SK-N-SH treated with all-trans-retinoic acid at 6 μM for 48 hours (cell line): ENCODE data around the gene TNS3.

ENCODE experiments used
- ATAC-seq: fragments of 200-7000 bp; cut with Tn5 transposase; 3 replicates; pipeline ENCODE4 v1.9.1; 2020; ENCODE audit warnings: mild to moderate bottlenecking, moderate library complexity
- BACH2 ChIP-seq: fragments of 250-450 bp; sonication (Bioruptor Pico); IDR thresholded peaks from 2 replicates; pipeline ENCODE4 v1.9.0; 2021; ENCODE audit warnings: mild to moderate bottlenecking, borderline replicate concordance
- CREB5 ChIP-seq: fragments of 250-450 bp; sonication (Bioruptor Pico); IDR thresholded peaks from 2 replicates; pipeline ENCODE4 v1.5.1; 2020; ENCODE audit warnings: low read depth, mild to moderate bottlenecking, moderate library complexity
- CSDC2 ChIP-seq: fragments of 250-450 bp; sonication (Bioruptor Pico); IDR thresholded peaks from 2 replicates; pipeline ENCODE4 v1.5.0; 2020; ENCODE audit warnings: mild to moderate bottlenecking, moderate library complexity
- ESRRG ChIP-seq: fragments of 250-450 bp; sonication (Bioruptor Pico); IDR thresholded peaks from 2 replicates; pipeline ENCODE4 v1.6.1; 2021; ENCODE audit warnings: mild to moderate bottlenecking
- GLIS3 ChIP-seq: fragments of 250-450 bp; sonication (Bioruptor Pico); IDR thresholded peaks from 2 replicates; pipeline ENCODE4 v1.5.0; 2020; ENCODE audit warnings: mild to moderate bottlenecking, moderate library complexity
- ISL1 ChIP-seq: fragments of 250-450 bp; sonication (Bioruptor Pico); IDR thresholded peaks from 2 replicates; pipeline ENCODE4 v2.1.2; 2022; ENCODE audit warnings: mild to moderate bottlenecking, moderate library complexity
- OSR1 ChIP-seq: fragments of 250-450 bp; sonication (Bioruptor Pico); IDR thresholded peaks from 2 replicates; pipeline ENCODE4 v1.8.0; 2022; ENCODE audit warnings: moderate library complexity, mild to moderate bottlenecking, inconsistent platforms
- PATZ1 ChIP-seq: fragments of 250-450 bp; sonication (Bioruptor Pico); IDR thresholded peaks from 2 replicates; pipeline ENCODE4 v1.8.0; 2020; ENCODE audit warnings: mild to moderate bottlenecking, moderate library complexity, borderline replicate concordance
- POU6F1 ChIP-seq: fragments of 250-450 bp; sonication (Bioruptor Pico); IDR thresholded peaks from 2 replicates; pipeline ENCODE4 v1.8.0; 2021; ENCODE audit warnings: low read depth, mild to moderate bottlenecking, moderate library complexity, borderline replicate concordance
- PPARA ChIP-seq: fragments of 250-450 bp; sonication (Bioruptor Pico); IDR thresholded peaks from 2 replicates; pipeline ENCODE4 v1.5.0; 2020; ENCODE audit warnings: mild to moderate bottlenecking, borderline replicate concordance
- RARB ChIP-seq: fragments of 250-450 bp; sonication (Bioruptor Pico); IDR thresholded peaks from 2 replicates; pipeline ENCODE4 v1.8.0; 2021; ENCODE audit warnings: mild to moderate bottlenecking, moderate library complexity
- SNAI2 ChIP-seq: fragments of 250-450 bp; sonication (Bioruptor Pico); IDR thresholded peaks from 2 replicates; pipeline ENCODE4 v1.5.0; 2020; ENCODE audit warnings: mild to moderate bottlenecking, moderate library complexity
- TCF4 ChIP-seq: fragments of 250-450 bp; sonication (Bioruptor Pico); IDR thresholded peaks from 2 replicates; pipeline ENCODE4 v1.8.0; 2021; ENCODE audit warnings: mild to moderate bottlenecking, moderate library complexity, borderline replicate concordance
- TOX ChIP-seq: fragments of 250-450 bp; sonication (Bioruptor Pico); IDR thresholded peaks from 2 replicates; pipeline ENCODE4 v1.8.0; 2021; ENCODE audit warnings: mild to moderate bottlenecking, moderate library complexity, borderline replicate concordance
- TSHZ2 ChIP-seq: fragments of 250-450 bp; sonication (Bioruptor Pico); IDR thresholded peaks from 2 replicates; pipeline ENCODE4 v1.5.0; 2020; ENCODE audit warnings: mild to moderate bottlenecking, moderate library complexity
- ZC3H10 ChIP-seq: fragments of 250-450 bp; sonication (Bioruptor Pico); IDR thresholded peaks from 2 replicates; pipeline ENCODE4 v1.5.1; 2021; ENCODE audit warnings: mild to moderate bottlenecking, moderate library complexity
- ZFP3 ChIP-seq: fragments of 250-450 bp; sonication (Bioruptor Pico); IDR thresholded peaks from 2 replicates; pipeline ENCODE4 v1.5.0; 2020; ENCODE audit warnings: mild to moderate bottlenecking, moderate library complexity
- ZFP30 ChIP-seq: fragments of 450-650 bp; formaldehyde crosslinking; IDR thresholded peaks from 2 replicates; pipeline ENCODE4 v1.5.0; 2022; ENCODE audit warnings: mild to moderate bottlenecking, moderate library complexity
- ZNF565 ChIP-seq: fragments of 450-650 bp; formaldehyde crosslinking; conservative IDR thresholded peaks from 2 replicates; pipeline ENCODE4 v1.5.0; 2020; ENCODE audit warnings: low read depth, mild to moderate bottlenecking, moderate library complexity
- ZNF8 ChIP-seq: fragments of 450-650 bp; formaldehyde crosslinking; IDR thresholded peaks from 2 replicates; pipeline ENCODE4 v1.5.0; 2020; ENCODE audit warnings: mild to moderate bottlenecking, moderate library complexity

The TNS3 gene

GRCh38 chr7:47259682-47260081, 322.2 kb downstream of the TNS3 start:
- no peak for ATAC-seq
- TF ChIP-seq BACH2 (CRISPR knock-in tag) (no peak), CREB5 (CRISPR knock-in tag) (no peak), ZNF565 (CRISPR knock-in tag) (no peak), GLIS3 (CRISPR knock-in tag) (no peak), RARB (CRISPR knock-in tag) (no peak), OSR1 (CRISPR knock-in tag) (no peak), ZC3H10 (CRISPR knock-in tag) (no peak), POU6F1 (CRISPR knock-in tag) (no peak), ZNF8 (CRISPR knock-in tag) (no peak), SNAI2 (CRISPR knock-in tag) (no peak), PPARA (CRISPR knock-in tag) (no peak), TCF4 (CRISPR knock-in tag) (no peak), PATZ1 (CRISPR knock-in tag) (no peak), TOX (CRISPR knock-in tag) (no peak), ZFP3 (no peak), ISL1 (no peak), ESRRG (no peak), CSDC2 (CRISPR knock-in tag) (no peak), ZFP30 (no peak)

DNA sequence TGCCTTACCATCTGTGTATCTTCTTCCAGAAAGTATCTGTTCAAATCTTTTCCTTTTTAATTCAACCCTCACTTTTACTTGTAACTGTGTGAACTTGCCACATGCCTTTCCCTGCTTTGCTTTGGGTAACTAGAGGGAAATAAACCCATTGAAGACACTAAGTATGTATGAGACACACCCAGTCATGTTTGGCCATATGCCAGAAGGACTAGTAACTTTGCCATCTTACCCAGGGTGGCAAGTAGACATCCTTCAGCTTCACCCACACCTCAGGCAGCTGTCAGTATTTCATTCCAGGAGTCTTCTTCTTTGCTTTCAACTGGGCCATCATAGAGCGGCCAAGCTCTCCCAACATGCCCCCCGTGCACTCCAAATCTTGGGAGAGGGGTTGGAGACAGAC, 323.1 kb downstream of the TNS3 start:
- TF ChIP-seq RARB (CRISPR knock-in tag) (no peak), ZC3H10 (CRISPR knock-in tag) (no peak), OSR1 (CRISPR knock-in tag) (no peak), ZNF8 (CRISPR knock-in tag) (no peak)
- no peak for ATAC-seq

- no peak for ATAC-seq
- no peak for TF ChIP-seq ZFP30
These were observed 325.9 kb downstream of the TNS3 start for GRCh38 chr7:47256016-47256415.

GRCh38 chr7:47255441-47255840, 326.5 kb downstream of the TNS3 start:
- TF ChIP-seq CREB5 (CRISPR knock-in tag) (no peak), ESRRG (no peak), RARB (CRISPR knock-in tag) (no peak), PPARA (CRISPR knock-in tag) (no peak), POU6F1 (CRISPR knock-in tag) (no peak)

DNA sequence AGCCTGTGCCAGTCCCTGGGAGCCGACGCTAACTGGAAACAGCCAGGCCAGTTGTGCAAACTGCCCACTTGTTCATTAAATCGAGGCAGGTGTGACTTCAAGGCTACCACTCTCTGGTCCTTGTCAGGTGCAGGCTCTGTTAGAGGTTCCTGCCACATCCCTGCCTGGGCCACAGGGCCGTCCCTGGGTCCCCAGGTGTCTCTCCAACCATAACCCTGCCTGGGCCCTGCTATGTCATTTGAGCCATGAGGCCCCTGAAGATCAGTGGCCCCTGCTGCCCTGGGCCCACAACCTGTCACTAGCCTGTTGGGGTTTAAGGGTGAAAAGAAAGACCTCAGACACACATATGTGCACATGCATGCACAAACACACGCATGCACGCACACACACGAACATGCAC, 326.9 kb downstream of the TNS3 start:
- no peak for ATAC-seq
- TF ChIP-seq ESRRG (no peak), CREB5 (CRISPR knock-in tag) (no peak), ZFP3 (no peak), TCF4 (CRISPR knock-in tag) (no peak), TSHZ2 (CRISPR knock-in tag) (no peak), ZNF8 (CRISPR knock-in tag) (no peak), ZNF565 (CRISPR knock-in tag) (no peak), POU6F1 (CRISPR knock-in tag) (no peak), ZC3H10 (CRISPR knock-in tag) (no peak), CSDC2 (CRISPR knock-in tag) (no peak)

More at GRCh38 chr7:47255441-47255840, 326.5 kb downstream of the TNS3 start:
- ATAC-seq, result no peak
